Neutrophil (primary cell): ENCODE results near the gene MEGF11.

ENCODE experiments used
- H3K27ac ChIP-seq: fragments of 200-600 bp; sonication (generic); 2 replicates; pipeline ENCODE4 v1.5.1; 2016; ENCODE audit warnings: mild to moderate bottlenecking, moderate library complexity
- H3K27me3 ChIP-seq: fragments of 200-600 bp; sonication (generic); 2 replicates; pipeline ENCODE4 v1.6.0; 2016; ENCODE audit warnings: mild to moderate bottlenecking
- H3K36me3 ChIP-seq: fragments of 200-600 bp; sonication (generic); 2 replicates; pipeline ENCODE4 v1.5.1; 2017
- H3K4me1 ChIP-seq, 2 experiments: fragments of 200-600 bp in 1 of 2; sonication (generic) in 1 of 2; 1 replicate in 1 of 2; 2 replicates in 1 of 2; pipeline versions ENCODE4 v1.5.1 to v1.6.1; 2013 to 2016; ENCODE audit warnings: low read depth in 1 of 2, low read length in 1 of 2, mild to moderate bottlenecking in 1 of 2, moderate library complexity in 1 of 2; ENCODE audit not compliant: control insufficient read depth in 1 of 2, insufficient read depth in 1 of 2
- H3K4me3 ChIP-seq, 2 experiments: fragments of 200-600 bp in 1 of 2; sonication (generic) in 1 of 2; 1 replicate in 1 of 2; 2 replicates in 1 of 2; pipeline ENCODE4 v1.5.1; 2013 to 2016; ENCODE audit warnings: low read depth in 1 of 2, low read length in 1 of 2, mild to moderate bottlenecking in 1 of 2, moderate library complexity in 1 of 2
- H3K9me3 ChIP-seq: fragments of 200-600 bp; sonication (generic); 2 replicates; pipeline ENCODE4 v1.5.1; 2016
- CTCF ChIP-seq: fragments of 200-600 bp; sonication (generic); IDR thresholded peaks from 2 replicates; pipeline ENCODE4 v1.5.1; 2016; ENCODE audit warnings: antibody characterized with exemption

The MEGF11 gene

GRCh38 chr15:66138096-66138783 is 115.3 kb downstream of the MEGF11 start:
- Histone ChIP-seq H3K27ac (no peak overlapping the region), H3K9me3 (no peaks in the 10 kb centered on the region), H3K36me3 (no peaks in the 10 kb centered on the region), H3K27me3 (no peaks in the 10 kb centered on the region), H3K4me1 (peaks cover 0 to 11% of the 10 kb centered on the region in 2 experiments), H3K4me3 (no peak overlapping the region)
- no peak for TF ChIP-seq CTCF

- Histone ChIP-seq H3K9me3 (no peaks in the 10 kb centered on the region), H3K4me1 (peaks cover 0 to 11% of the 10 kb centered on the region in 2 experiments), H3K4me3 (no peak overlapping the region), H3K36me3 (no peaks in the 10 kb centered on the region), H3K27ac (no peak overlapping the region), H3K27me3 (no peaks in the 10 kb centered on the region)
- no peak for TF ChIP-seq CTCF
These were observed 116.6 kb downstream of the MEGF11 start for GRCh38 chr15:66136948-66137347.

GRCh38 chr15:66135664-66136063 is 117.9 kb downstream of the MEGF11 start:
- no peak overlapping the region for H3K27ac ChIP-seq
- H3K27me3 ChIP-seq, result no peaks in the 10 kb centered on the region
- no peaks in the 10 kb centered on the region for H3K36me3 ChIP-seq
- H3K9me3 ChIP-seq, result no peaks in the 10 kb centered on the region
- peaks cover 0 to 7% of the 10 kb centered on the region in 2 experiments for H3K4me1 ChIP-seq
- no peak for TF ChIP-seq CTCF
- H3K4me3 ChIP-seq, result no peak overlapping the region

- H3K4me1 ChIP-seq, result no peaks in the 10 kb centered on the region
These were observed 119.3 kb downstream of the MEGF11 start for GRCh38 chr15:66134284-66134683.

GRCh38 chr15:66133247-66133885 is 120.2 kb downstream of the MEGF11 start:
- Histone ChIP-seq H3K4me3 (no peak overlapping the region), H3K27ac (no peak overlapping the region), H3K36me3 (no peaks in the 10 kb centered on the region), H3K4me1 (no peaks in the 10 kb centered on the region), H3K9me3 (no peaks in the 10 kb centered on the region), H3K27me3 (peaks cover 10% of the 10 kb centered on the region)
- no peak for TF ChIP-seq CTCF

More at GRCh38 chr15:66134284-66134683, 119.3 kb downstream of the MEGF11 start:
- no peak for TF ChIP-seq CTCF
- Histone ChIP-seq H3K27me3 (peaks cover 10% of the 10 kb centered on the region), H3K9me3 (no peaks in the 10 kb centered on the region), H3K36me3 (no peaks in the 10 kb centered on the region), H3K4me3 (no peak overlapping the region), H3K27ac (no peak overlapping the region)
